Natural killer cell (primary cell): ENCODE data around the gene CYP4B1. TPM values are rescaled to one million over a fixed set of nuclear protein-coding genes. Genes with fewer than 3 reads are reported as not detected.
"Not testable (repeated sequence)": the region's sequence is repeated elsewhere in the genome, so short reads cannot be mapped to it uniquely, and the experiment has no call there.

Experiments
- ATAC-seq, 3 donors: fragments of 150-1000 bp in 2 of 3; fragments of 200-7000 bp in 1 of 3; cut with Tn5 transposase; 1 replicate in 1 of 3; 2 replicates in 2 of 3; pipeline ENCODE4 v1.10.0; 2021; ENCODE audit warnings: mild to moderate bottlenecking in 2 of 3, moderate library complexity in 2 of 3
- DNase-seq, 2 donors: peaks; one replicate each; pipeline versions ENCODE4 v3.0.0 to v3.0.0-alpha.2; 2013 to 2021; ENCODE audit warnings: mixed read lengths in 1 of 2
- H3K27ac ChIP-seq: one replicate; pipeline ENCODE4 v1.5.1; 2013; ENCODE audit warnings: mild to moderate bottlenecking, low read length
- H3K27me3 ChIP-seq: one replicate; pipeline ENCODE4 v1.6.1; 2013; ENCODE audit warnings: low read length; ENCODE audit not compliant: control insufficient read depth, insufficient read depth
- H3K36me3 ChIP-seq: one replicate; pipeline ENCODE4 v1.6.1; 2013; ENCODE audit warnings: low read length; ENCODE audit not compliant: control insufficient read depth, insufficient read depth
- H3K4me1 ChIP-seq: one replicate; pipeline ENCODE4 v1.6.1; 2013; ENCODE audit warnings: low read length; ENCODE audit not compliant: control insufficient read depth, insufficient read depth
- H3K4me3 ChIP-seq: one replicate; pipeline ENCODE4 v1.5.1; 2013; ENCODE audit warnings: low read length
- H3K9me3 ChIP-seq: one replicate; pipeline ENCODE4 v1.6.1; 2013; ENCODE audit warnings: low read length; ENCODE audit not compliant: control insufficient read depth, insufficient read depth
- H3K27ac Mint-ChIP-seq, 2 donors: one replicate each; pipeline ENCODE4 v1.8.0; 2022; ENCODE audit warnings: mild to moderate bottlenecking in 2 of 2, mixed read lengths in 2 of 2, moderate library complexity in 1 of 2
- H3K27me3 Mint-ChIP-seq, 2 donors: one replicate each; pipeline ENCODE4 v1.8.0; 2022; ENCODE audit warnings: low read depth in 2 of 2, mixed read lengths in 2 of 2
- H3K36me3 Mint-ChIP-seq: one replicate; pipeline ENCODE4 v1.8.0; 2022; ENCODE audit warnings: mixed read lengths
- H3K4me1 Mint-ChIP-seq, 2 donors: one replicate each; pipeline ENCODE4 v1.8.0; 2022; ENCODE audit warnings: mixed read lengths in 2 of 2
- H3K4me3 Mint-ChIP-seq: one replicate; pipeline ENCODE4 v1.8.0; 2022; ENCODE audit warnings: mild to moderate bottlenecking, moderate library complexity, mixed read lengths
- H3K9me3 Mint-ChIP-seq, 2 donors: one replicate each; pipeline ENCODE4 v1.8.0; 2022; ENCODE audit warnings: mixed read lengths in 2 of 2
- WGBS: methylation state at CpG from one replicate; pipeline ENCODE4 v1.1.7; 2013; ENCODE audit warnings: missing lambda C conversion rate; ENCODE audit not compliant: insufficient coverage; 5-methylcytosine and 5-hydroxymethylcytosine counted together
- intact Hi-C: fragments of 100-400 bp; cut with micrococcal nuclease; formaldehyde crosslinking; loops from one replicate; pipeline ENCODE4 v1.14.2; 2022
- total RNA-seq, 4 donors: library from RNA; stranded (reverse); fragments of 120-200 nt in 1 of 4; gene quantifications; one replicate each; pipeline versions ENCODE4 v1.2.3 to v1.2.4, GENCODE V29; 2013 to 2022
- TF ChIP-seq, protein P1 (sequence below): fragments of 200-600 bp; IDR thresholded peaks from one replicate; pipeline ENCODE4 v1.8.0; 2022; ENCODE audit warnings: antibody characterized with exemption

The CYP4B1 gene
- total RNA-seq, 3 donors from 2014 or later (not counting 1 experiment from before 2014, with no cell fraction given): not detected

DNA sequence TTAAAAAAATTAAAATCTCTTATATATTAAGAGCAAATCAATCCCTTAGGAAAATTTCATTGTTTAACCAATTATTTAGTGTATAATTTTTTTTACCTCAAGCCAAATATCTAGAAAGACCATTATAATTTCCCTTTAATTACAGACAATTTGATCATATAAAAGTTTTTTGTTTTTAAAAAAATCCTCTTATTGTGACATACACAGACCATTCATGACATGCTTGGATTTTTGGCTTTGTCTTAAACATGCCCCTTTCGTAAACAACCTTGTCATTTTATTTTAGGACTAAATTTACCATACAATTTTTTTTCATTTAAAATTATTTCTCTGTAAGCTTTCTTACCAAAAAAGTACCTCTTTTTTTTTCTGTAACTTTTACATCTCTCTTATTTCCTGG is 14.2 kb upstream of the CYP4B1 start:
- TF ChIP-seq, protein P1, sequence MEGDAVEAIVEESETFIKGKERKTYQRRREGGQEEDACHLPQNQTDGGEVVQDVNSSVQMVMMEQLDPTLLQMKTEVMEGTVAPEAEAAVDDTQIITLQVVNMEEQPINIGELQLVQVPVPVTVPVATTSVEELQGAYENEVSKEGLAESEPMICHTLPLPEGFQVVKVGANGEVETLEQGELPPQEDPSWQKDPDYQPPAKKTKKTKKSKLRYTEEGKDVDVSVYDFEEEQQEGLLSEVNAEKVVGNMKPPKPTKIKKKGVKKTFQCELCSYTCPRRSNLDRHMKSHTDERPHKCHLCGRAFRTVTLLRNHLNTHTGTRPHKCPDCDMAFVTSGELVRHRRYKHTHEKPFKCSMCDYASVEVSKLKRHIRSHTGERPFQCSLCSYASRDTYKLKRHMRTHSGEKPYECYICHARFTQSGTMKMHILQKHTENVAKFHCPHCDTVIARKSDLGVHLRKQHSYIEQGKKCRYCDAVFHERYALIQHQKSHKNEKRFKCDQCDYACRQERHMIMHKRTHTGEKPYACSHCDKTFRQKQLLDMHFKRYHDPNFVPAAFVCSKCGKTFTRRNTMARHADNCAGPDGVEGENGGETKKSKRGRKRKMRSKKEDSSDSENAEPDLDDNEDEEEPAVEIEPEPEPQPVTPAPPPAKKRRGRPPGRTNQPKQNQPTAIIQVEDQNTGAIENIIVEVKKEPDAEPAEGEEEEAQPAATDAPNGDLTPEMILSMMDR: no peak
- peaks cover 17 to 38% of the 10 kb centered on the region in 2 donors for H3K27me3 Mint-ChIP-seq
- Histone ChIP-seq H3K9me3 (peaks cover 3% of the 10 kb centered on the region), H3K27me3 (peaks cover 3% of the 10 kb centered on the region), H3K27ac (no peak overlapping the region), H3K4me1 (no peaks in the 10 kb centered on the region), H3K36me3 (no peaks in the 10 kb centered on the region), H3K4me3 (no peak overlapping the region)
- intact Hi-C loops: no loop called here
- peaks cover 3 to 6% of the 10 kb centered on the region in 2 donors for H3K4me1 Mint-ChIP-seq
- DNase-seq (no peak), ATAC-seq (no peak)
- H3K9me3 Mint-ChIP-seq: peaks cover 0 to 2% of the 10 kb centered on the region in 2 donors
- H3K36me3 Mint-ChIP-seq: no peaks in the 10 kb centered on the region
- H3K27ac Mint-ChIP-seq: no peak overlapping the region
- H3K4me3 Mint-ChIP-seq: no peak overlapping the region
- WGBS: 94% methylated on average over 1 of the region's 1 CpG

DNA sequence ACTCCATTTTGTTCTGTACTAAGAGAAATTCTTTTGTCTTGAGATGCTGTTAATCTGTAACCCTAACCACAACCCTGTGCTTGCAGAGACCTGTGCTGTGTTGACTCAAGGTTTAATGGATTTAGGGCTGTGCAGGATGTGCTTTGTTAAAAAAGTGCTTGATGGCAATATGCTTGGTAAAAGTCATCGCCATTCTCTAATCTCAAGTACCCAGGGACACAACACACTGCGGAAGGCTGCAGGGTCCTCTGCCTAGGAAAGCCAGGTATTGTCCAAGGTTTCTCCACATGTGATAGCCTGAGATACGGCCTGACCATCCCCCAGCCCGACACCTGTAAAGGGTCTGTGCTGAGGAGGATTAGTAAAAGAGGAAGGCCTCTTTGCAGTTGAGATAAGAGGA is 10.2 kb upstream of the CYP4B1 start:
- 71% methylated on average over 4 of the region's 4 CpGs for WGBS
- not testable (repeated sequence) for H3K27me3 ChIP-seq

DNA sequence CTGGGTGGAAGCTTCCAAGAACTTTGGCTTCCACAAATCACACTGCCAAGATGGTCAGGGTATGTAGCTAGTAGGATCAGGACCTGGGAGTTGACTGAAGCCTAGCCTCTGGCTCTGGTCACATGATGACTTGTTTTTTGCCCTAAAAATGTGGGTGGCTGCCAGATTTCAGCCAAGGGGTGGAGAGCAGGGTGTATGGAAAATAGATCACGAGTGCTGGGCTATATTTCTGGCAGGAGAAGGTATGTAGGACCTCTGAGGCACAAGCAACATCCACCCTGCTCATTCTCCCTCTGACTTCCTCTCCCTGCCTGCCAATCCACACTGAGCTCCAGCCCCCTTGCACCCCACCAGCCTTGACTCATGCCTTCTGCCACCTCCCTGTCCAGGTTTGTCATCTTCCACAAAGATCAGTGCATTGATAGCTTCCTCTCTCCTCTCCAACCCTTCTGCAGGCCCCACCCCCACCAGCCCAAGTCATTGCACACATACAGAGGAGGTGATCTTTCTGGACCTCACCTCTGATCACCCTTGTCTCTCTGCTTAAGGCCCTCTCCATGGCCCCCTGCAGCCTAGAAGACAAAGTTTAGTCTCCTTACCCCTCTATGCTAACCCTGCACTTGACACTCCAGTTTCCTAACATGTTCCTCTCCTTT is 8.3 kb upstream of the CYP4B1 start:
- H3K36me3 ChIP-seq: no peaks in the 10 kb centered on the region
- H3K27ac Mint-ChIP-seq: no peak overlapping the region
- H3K4me1 ChIP-seq: no peaks in the 10 kb centered on the region
- 57% methylated on average over 1 of the region's 1 CpG for WGBS
- DNase-seq (no peak), ATAC-seq (no peak)
- peaks cover 19 to 29% of the 10 kb centered on the region in 2 donors for H3K27me3 Mint-ChIP-seq
- H3K27me3 ChIP-seq: peaks cover 5% of the 10 kb centered on the region
- H3K9me3 Mint-ChIP-seq: peaks cover 0 to 2% of the 10 kb centered on the region in 2 donors
- H3K36me3 Mint-ChIP-seq: no peaks in the 10 kb centered on the region
- H3K27ac ChIP-seq: no peak overlapping the region
- TF ChIP-seq, protein P1: no peak
- no peak overlapping the region for H3K4me3 ChIP-seq
- no peak overlapping the region for H3K4me3 Mint-ChIP-seq
- no peaks in the 10 kb centered on the region for H3K4me1 Mint-ChIP-seq
- intact Hi-C loops: no loop called here
- H3K9me3 ChIP-seq: no peaks in the 10 kb centered on the region

More for the DNA sequence above, 10.2 kb upstream of the CYP4B1 start:
- H3K27ac Mint-ChIP-seq, DNase-seq, H3K4me1 Mint-ChIP-seq, intact Hi-C loops, H3K4me3 ChIP-seq, H3K27ac ChIP-seq, H3K4me1 ChIP-seq, H3K9me3 ChIP-seq, ATAC-seq, H3K4me3 Mint-ChIP-seq, H3K36me3 ChIP-seq, H3K9me3 Mint-ChIP-seq, H3K36me3 Mint-ChIP-seq: not testable (repeated sequence)
- peaks cover 19 to 33% of the 10 kb centered on the region in 2 donors for H3K27me3 Mint-ChIP-seq

DNA sequence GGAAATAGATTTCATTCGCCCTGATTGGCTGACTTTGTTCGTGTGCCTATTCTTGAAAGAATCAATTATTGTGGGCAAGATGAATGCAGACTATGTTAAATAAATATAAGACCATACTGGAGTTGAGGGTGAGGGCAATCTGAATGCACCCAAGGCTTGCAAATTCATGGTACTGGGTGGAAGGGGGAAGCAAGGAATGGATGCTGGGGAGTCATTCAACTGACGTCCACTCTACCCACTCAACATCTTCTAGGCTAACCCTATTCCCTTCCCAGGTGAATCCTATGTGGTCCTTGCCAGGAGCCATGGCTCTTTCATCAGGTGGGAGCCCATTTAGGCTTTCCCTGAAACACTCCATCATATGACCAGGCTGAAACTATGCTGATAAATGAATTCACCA is 5.7 kb upstream of the CYP4B1 start:
- H3K9me3 ChIP-seq: no peaks in the 10 kb centered on the region
- H3K27ac ChIP-seq: no peak overlapping the region
- Mint-ChIP-seq H3K36me3 (no peaks in the 10 kb centered on the region), H3K9me3 (peaks cover 0 to 2% of the 10 kb centered on the region in 2 donors), H3K27me3 (peaks cover 27 to 32% of the 10 kb centered on the region in 2 donors), H3K4me3 (no peak overlapping the region), H3K27ac (no peak overlapping the region), H3K4me1 (no peaks in the 10 kb centered on the region)
- H3K4me1 ChIP-seq: no peaks in the 10 kb centered on the region
- TF ChIP-seq, protein P1: no peak
- no peak for DNase-seq
- no peak for ATAC-seq
- intact Hi-C loops: no loop called here
- WGBS: 66% methylated on average over 3 of the region's 3 CpGs
- no peak overlapping the region for H3K4me3 ChIP-seq
- H3K27me3 ChIP-seq: peaks cover 5% of the 10 kb centered on the region
- H3K36me3 ChIP-seq: no peaks in the 10 kb centered on the region
